Measurements from ENCODE around the gene RAB7A.

The RAB7A gene

GRCh38 chr3:128848936-128849335, 123.0 kb downstream of the RAB7A start:
- no peak for DNase-seq (ENCODE audit: low read depth in 2 of 2)

- no peak for DNase-seq (ENCODE audit: low read depth in 2 of 2)
These were observed 124.0 kb downstream of the RAB7A start for GRCh38 chr3:128849911-128850455.

- no peak for DNase-seq (ENCODE audit: low read depth in 2 of 2)
These were observed 124.6 kb downstream of the RAB7A start for GRCh38 chr3:128850544-128850943.

- DNase-seq (ENCODE audit: low read depth in 2 of 2): no peak
These were observed 125.6 kb downstream of the RAB7A start for GRCh38 chr3:128851601-128852000.

- no peak for DNase-seq (ENCODE audit: low read depth in 2 of 2)
These were observed 127.8 kb downstream of the RAB7A start for GRCh38 chr3:128853826-128854225.

GRCh38 chr3:128854475-128854874, 128.5 kb downstream of the RAB7A start:
- DNase-seq (ENCODE audit: low read depth in 2 of 2): no peak

GRCh38 chr3:128855569-128855968, 129.6 kb downstream of the RAB7A start:
- DNase-seq (ENCODE audit: low read depth in 2 of 2): no peak

GRCh38 chr3:128858167-128858566, 132.2 kb downstream of the RAB7A start:
- DNase-seq (ENCODE audit: low read depth in 2 of 2): no peak

- no peak for DNase-seq (ENCODE audit: low read depth in 2 of 2)
These were observed 133.6 kb downstream of the RAB7A start for GRCh38 chr3:128859630-128860029.

GRCh38 chr3:128861491-128861890, 135.5 kb downstream of the RAB7A start:
- DNase-seq (ENCODE audit: low read depth in 2 of 2): no peak

- no peak for DNase-seq (ENCODE audit: low read depth in 2 of 2)
These were observed 137.6 kb downstream of the RAB7A start for GRCh38 chr3:128863560-128863959.

All from stimulated activated CD4-positive, alpha-beta T cell treated with anti-CD3 and anti-CD28 coated beads, Interleukin-1b, Interleukin-23, amount 100 ng/mL, for 4 hours (primary cell).